Measurements from ENCODE around the gene BBS12.

Gene BBS12

DNA sequence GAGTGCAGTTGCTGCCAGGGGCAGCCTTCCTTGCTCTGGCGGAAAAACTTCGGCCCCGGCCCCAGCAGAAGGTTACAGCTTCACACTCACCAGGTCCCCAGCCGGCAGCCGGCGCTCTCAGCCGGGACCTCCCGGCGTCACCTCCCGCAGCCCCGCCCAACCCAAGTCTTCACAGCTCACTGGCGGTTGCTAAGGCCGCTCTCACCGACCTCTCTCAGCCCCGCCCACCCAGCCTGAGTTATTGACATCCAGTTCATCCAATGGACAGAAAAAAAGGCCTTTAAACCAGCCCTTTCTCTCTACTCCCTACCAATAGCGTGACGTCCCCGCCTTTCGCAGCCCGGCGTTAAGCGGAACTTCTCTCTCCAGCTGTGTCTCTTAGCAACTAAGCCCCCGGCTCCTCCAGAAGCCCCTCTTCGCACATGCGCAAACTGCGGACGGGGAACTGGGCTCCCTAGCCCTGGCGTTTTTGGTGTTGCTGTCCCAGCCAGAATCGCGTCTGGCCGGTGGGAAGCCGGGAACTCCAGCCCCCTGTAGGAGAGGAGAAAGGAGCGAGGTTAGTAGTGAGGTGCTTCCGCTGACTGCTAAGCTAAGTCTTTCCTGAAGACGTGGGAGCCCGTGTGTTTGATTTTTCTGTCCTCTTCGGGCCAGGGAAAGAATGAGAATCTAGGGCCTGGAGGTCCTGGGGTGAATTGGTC, at the start of gene BBS12:
Gene BBS12 (plus strand): TSS at position 376 of the 698 bp plus-strand sequence. CDS start 9,189 bp downstream, outside the sequence.
- in situ Hi-C loops (cut with MboI; ENCODE audit: low sequenced_read_pairs): no loop called here

DNA sequence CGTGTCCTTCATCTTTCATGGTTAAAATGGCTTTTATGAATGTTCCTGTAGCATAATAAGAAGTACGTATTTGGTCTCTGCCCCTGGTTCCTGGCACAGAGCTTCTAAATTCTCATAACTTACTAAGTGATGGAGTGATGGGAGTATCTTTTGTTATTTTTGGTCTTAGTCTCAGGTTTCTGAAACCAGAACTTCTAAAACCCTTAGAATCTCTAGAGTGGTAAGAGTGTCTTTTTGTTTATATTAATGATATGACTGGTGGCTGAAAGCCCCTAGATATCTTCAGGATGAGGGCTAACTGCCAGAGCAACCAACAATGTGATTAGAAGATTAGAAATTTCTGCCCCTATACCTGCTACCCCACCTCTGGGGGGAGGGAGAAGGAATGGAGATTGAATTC, 45.8 kb upstream of the BBS12 start:
- in situ Hi-C loops (cut with MboI; ENCODE audit: low sequenced_read_pairs): no loop called here

DNA sequence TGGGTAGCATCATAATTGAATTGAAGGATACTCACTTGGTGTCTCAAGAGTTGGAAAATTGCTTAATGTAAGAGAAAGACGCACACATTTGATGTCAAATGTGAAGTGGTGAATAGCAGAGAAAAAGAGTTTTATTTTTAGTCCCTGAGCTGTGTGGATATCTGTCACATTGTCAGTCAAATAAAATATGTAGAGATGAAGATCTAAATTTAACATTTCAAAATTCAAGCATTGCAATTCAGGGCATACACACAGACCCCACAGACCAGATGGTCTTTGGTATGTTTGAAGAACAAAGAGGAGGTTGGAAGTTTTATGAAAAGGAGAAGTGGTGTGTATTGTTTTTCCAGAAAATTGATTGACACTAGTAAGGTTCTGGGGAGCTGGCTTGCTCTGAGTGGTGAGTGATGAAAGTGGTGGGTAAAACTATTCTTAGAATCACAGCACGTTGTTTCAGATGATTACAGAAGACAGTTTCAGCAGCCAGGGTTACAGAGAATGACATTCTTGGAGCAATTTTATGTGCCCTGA, 44.9 kb upstream of the BBS12 start:
- in situ Hi-C loops (cut with MboI; ENCODE audit: low sequenced_read_pairs): no loop called here

DNA sequence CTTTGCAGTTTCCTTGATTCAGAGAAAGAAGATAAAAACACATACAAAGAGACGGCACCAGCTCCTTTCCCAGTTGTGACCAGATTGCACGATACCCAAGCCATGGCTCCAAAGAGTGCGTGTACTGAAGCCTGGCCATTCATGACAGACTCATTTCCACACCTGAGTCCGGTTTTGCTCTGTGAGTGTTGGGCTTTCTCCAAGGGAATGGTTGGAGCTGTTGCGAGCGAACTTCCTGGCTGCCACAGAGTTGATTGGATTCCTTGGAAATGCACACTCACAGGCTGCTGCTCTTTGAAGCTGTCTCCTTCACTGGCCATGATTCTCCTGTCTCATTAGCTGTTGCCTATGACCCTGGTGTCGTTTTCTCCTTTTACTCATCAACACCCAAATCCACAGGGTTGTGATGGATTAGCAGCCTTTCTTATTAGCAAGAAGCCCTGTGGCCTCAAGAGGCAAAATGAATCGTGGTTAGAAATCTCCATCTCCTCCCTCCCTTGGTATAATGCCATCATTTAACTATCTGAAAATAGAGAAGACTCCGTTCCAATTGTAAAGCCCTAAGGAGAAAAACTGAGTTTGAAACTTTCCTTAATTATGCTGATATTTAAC, 43.9 kb upstream of the BBS12 start:
- in situ Hi-C loops (cut with MboI; ENCODE audit: low sequenced_read_pairs): no loop called here

DNA sequence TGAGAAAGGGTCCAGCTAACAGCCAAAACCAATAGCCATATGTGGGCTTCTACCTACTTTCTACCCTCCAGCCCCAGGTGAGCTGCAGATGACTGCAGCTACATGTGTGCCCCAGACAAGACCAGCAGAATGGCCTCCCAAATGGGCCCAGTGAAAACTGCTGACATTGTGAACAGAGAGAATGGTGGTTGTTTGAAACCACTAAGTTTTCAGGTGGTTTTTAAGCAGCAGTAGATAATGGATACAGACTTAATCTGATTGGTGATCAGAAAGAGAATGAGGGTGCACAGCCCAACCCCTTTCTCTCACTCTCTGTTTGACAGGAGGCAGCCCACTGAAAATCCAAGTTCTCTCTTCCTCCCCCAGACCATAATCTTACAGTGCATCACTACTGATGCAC, 42.5 kb upstream of the BBS12 start:
- in situ Hi-C loops (cut with MboI; ENCODE audit: low sequenced_read_pairs): no loop called here

DNA sequence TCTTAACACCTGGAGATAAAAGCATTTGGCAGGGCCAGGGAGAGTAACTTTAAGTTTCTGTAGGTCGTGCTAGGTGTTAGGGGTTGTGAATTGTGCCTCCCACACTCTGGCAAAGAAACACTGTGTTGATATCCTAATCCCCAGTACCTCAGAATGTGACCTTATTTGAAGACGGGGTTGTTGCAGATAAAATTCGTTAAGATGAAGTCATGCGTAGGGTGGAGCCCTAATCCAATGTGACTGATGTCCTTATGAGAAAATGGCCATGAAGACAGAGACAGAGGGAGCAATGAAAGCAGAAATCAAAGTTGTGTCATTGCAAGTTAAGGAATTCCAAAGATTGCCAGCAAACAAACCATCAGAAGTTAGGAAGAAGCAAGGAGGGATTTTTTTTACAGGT, 40.5 kb upstream of the BBS12 start:
- in situ Hi-C loops (cut with MboI; ENCODE audit: low sequenced_read_pairs): no loop called here

DNA sequence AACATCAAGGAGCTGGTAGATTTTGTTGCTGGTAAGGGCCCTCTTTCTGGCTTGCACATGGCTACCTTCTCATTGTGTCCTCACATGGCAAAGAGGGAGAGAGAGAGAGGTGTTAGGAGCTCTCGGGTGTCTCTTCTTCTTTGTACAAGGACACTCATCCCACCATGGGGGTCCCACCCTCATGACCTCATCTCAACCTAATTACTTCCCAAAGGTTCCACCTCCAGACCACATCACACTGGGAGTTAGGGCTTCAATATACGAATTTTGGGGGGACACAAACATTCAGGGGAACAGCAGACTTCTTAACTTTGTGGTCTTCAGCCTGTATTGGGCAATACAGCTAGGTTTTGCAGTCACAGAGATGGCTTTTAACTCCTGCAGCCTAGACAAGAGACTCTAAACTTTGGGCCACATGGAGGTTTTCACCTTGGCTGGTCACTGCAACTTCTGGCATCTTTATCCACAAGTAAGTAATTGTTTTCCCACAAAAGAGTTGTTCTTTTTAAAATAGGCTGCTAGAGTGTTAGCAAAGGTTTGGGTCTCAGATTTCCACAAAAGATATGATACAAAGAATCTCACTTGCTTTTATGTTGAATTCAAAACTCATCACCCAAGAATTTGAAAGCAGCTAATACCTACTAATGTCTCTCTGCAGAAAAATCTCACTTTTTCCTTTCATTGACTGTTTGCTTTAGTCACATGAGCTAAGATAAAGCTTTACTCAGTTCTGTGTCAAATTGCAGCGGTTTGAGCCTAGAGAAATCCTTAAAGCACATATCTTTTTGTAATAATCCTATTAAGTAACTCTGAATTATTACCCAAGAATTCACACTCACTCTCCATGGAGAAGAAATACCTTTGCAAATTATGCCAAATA, 39.6 kb upstream of the BBS12 start:
- in situ Hi-C loops (cut with MboI; ENCODE audit: low sequenced_read_pairs): no loop called here

DNA sequence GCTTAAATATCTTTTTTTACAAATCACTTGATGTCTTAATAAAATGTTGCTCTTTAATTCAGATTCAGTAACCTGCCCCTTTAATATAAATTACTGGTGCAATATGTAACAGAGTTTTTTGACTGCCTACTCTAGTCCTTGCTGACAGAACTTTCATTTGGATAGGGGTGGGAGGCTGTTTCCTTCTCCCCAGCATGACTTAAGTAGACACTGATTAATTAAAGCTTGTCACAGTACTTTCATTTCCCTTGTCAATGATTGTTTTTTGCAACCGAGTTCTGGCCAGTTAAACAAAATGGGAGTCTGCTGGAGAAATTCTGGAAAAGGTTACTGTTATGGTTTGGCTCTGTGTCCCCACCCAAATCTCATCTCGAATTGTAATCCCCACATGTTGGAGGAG, 37.3 kb upstream of the BBS12 start:
- in situ Hi-C loops (cut with MboI; ENCODE audit: low sequenced_read_pairs): no loop called here

DNA sequence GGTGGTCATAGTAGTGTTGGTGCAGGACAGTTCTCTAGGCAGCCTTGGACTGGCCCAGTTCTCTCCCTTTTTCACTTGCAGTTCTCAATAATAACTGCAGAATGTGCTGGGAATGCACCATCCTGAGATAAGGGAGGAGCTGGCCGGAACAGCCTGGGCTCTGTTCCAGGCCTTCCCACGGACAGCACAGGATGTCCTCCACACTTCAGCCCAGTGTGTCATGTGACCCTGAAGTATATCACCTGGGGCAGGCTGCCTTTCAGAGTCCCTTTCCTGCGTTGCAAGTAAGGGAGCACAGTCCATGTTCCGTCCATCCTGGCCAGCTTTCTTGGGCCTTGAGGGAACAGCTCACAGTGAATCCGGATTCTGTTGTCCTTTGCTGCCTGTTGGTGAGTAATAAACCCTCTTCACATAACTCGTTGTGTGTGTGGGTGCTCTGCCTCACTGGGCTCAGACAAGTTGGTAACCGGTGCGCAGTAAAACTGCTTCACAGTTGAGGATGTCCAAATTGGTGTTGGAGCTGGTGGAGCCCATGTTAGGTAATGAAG, 32.3 kb upstream of the BBS12 start:
- in situ Hi-C loops (cut with MboI; ENCODE audit: low sequenced_read_pairs): no loop called here

DNA sequence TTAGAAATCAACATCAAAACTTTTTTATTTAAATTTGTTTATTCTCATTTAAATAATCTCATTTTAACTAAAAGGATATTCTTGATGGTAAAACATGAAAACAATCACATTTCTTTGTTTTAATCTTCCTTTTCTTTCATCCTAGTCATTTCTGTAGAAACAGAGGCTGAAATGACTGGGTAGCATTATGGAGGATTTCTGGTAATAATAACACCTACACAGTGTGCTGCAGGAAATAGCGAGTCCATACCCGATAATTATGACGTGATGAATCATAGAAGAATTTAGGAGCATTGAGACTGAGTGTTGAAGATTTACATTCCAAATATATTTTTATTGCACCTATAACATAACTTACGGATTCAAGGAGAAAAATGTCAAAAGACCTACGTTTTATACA, 31.4 kb upstream of the BBS12 start:
- in situ Hi-C loops (cut with MboI; ENCODE audit: low sequenced_read_pairs): no loop called here

DNA sequence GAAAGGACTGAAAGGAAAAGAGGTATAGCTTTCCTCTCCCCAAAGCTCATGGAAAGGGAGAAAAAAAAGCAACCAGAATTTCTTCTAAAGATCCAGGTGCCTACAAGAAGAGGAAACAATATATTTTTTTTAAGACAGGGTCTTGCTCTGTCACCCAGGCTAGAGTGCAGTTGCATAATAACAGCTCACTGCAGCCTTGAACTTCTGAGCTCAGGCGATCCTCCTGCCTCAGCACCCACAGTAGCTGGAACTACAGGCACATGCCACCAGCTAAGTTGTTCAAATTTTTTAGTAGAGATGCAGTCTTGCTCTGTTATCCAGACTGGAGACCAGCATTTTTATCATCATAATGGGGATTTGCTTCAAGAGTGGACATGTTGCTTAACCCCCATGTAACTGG, 30.5 kb upstream of the BBS12 start:
- in situ Hi-C loops (cut with MboI; ENCODE audit: low sequenced_read_pairs): no loop called here

DNA sequence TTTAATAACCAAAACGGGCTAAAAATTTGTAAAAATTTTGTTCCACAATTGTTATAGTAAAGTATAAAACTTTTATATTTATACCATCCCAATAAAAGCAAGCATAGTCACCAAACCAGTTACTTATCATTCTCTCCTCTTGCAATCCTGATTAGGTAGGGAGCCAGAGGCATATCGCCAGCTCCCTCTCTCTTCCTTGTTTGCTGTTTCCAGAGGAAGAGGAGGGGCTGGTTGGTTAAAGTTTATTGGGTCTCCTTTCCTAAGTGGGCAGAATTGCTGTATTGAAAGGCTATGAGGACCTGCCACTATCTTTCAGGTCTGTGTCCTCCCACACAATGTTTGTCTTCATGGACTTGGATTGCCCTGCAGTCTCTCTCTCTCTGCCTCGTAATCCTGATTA, 29.6 kb upstream of the BBS12 start:
- in situ Hi-C loops (cut with MboI; ENCODE audit: low sequenced_read_pairs): no loop called here

DNA sequence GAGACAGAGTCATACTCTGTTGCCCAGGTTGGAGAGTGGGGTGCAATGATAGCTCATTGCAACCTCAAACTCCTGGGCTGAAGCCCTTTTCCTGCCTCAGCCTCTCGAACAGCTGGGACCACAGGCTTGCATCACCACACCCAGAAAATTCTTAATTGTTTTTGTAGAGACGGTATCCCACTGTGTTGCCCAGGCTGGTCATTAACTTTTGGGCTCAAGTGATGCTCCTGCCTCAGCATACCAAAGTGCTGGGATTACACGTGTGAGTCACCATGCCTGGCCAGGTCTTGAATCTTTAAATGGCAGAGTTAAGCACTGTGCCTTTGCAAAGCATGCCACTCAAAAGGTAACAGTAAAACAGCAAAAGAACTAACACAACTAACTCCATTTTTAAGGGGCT, 28.6 kb upstream of the BBS12 start:
- in situ Hi-C loops (cut with MboI; ENCODE audit: low sequenced_read_pairs): no loop called here

DNA sequence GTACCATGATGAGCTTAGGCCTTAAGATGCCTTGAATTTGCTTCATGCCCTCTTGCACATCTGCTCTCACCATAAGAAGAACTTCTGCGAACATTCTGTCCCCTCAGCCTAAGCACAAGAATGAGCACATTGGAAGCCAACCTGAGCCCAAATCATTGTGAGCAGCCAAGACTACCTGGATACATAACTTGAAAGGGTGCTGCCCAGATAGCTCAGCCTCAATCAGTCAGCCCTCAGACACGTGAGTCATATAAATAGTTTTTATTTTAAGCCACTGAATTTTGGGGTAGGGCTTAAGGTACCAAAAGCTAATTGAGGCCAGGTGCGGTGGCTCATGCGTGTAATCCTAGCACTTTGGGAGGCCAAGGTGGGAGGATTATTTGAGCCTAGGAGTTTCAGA, 27.5 kb upstream of the BBS12 start:
- in situ Hi-C loops (cut with MboI; ENCODE audit: low sequenced_read_pairs): no loop called here

DNA sequence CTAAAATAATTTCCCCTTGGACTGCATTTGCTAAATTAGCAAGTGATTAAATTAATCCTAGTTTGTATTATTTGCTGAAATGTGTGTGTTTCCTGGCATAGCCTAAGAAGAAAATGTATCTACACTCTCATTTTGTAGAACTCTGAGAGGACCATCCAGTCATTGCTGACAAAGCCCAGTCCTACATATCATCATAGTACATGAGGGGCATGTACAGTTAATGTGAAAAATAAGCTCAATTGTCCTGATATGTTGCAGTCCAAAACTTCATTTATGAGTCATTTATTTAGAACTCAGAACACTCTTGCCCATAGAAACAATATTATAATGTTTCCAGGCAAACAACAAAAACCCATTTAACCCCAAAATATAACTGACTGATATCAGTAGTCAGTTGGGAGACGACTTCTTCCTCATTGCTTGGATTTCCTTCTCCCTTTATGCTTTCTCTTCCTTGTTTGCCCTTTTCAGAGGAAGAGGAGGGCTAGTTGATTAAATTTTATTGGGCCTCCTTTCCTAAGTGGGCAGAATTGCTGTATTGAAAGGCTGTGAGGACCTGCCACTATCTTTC, 26.9 kb upstream of the BBS12 start:
- in situ Hi-C loops (cut with MboI; ENCODE audit: low sequenced_read_pairs): no loop called here

DNA sequence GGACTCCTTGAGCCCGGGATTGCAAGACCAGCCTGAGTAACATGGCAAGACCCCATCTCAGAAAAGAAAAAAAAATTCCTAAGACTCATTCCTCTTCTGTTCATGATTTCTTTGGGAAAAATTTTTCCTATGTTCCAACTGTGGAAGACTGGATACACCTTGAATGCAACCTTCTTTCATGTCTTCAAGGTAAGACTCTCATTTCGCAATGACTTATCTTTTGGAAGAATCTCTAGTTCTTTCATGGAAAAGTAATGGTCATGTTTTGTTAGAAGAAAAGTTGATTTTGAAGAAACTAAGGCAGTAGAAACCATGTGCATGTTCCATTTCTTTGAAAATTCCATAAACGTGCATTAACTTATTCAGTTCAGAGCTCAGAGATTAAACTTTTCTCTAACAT, 26.0 kb upstream of the BBS12 start:
- in situ Hi-C loops (cut with MboI; ENCODE audit: low sequenced_read_pairs): no loop called here

DNA sequence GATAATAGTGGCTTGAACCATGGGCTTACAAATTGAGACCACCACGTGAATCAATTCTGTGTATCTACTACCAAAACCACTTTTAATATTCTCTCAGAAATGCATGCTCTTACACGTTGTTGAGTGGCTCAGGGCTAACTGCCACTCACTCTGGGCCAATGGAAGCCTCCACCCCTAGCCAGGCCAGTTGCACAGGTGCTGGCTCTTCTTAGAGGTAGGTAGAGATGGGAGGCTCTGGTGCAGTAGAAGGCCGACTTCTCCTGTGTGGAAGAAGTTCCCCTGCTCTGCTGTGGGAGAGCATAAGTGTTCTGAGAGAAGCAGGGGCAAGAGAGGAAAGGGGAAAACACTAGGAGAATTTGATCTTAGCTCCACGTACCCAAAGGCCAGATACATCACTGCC, 25.0 kb upstream of the BBS12 start:
- in situ Hi-C loops (cut with MboI; ENCODE audit: low sequenced_read_pairs): no loop called here

DNA sequence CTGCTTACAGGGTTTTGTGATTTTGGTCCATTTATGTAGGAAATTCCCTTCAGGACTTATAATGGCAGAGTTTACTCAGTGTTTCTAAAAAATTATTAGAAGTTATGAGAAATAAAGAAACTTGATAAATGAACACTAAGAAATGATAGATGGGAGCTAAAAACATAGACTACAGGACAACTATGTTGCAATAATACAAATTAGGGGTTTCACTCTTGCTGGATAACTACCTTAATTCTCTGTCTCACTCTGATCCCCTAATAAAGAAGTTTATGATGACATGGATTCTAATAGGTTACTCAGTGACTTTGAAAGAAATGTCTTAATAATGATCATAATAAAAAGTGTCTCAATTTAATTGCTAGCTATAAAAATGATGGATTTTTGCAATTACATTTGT, 23.3 kb upstream of the BBS12 start:
- in situ Hi-C loops (cut with MboI; ENCODE audit: low sequenced_read_pairs): no loop called here

DNA sequence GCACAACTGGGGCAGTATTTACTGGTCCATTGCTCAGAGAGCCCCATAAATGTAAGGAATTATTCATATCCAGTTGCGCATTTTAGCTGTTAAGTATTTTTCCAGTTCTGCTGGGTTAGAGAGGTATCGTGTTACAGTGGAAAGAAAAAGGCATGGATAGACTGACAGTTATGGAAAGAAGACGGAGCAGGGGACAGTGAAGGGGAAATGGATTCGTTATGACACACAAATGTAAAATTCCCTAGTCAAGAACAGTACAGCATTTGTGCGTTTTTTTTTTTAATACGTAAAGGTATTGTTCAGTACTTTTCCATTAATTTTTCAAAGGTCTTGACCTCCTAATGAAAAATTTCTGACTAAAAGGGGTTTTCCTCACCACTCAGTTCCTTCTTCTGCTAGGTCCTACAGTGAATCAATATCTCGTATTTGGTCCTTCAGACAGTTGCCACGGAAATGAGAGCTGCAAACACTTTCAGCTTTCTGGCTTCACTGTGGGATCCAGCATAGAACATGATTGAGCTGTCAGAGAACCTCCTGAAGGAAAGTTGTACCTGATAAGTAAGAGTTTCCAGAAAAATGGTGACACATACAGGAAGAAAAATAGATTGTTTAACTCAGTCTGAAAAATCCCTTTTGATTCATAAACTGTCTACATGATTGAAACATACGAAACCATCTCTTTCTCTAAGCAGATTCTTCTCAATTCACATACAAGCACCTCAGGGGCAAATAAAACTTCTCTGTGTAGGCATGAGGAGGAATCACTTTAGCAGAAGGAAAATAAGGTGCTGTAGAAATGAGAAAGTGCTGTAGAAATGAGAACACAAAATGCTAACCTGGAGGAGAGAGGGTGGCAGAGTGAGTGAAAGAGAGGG, 21.8 kb upstream of the BBS12 start:
- in situ Hi-C loops (cut with MboI; ENCODE audit: low sequenced_read_pairs): no loop called here

DNA sequence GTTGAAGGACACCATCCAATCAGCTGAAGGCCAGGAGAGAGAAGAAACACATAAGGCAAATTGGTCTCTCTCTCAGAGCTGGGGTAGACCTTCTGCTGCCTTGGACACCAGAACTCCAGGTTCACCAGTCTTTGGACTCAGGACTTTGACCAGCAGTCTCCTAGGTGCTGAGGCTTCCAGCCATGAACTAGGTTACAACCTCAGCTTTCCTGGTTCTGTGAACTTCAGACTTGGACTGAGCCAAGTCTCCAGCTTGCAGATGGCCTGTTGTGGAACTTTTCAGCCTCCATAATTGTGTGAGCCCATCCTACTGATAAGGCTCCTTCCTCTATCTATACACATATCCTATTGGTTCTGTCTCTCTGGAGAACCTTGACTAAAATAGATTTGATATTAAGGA, 20.6 kb upstream of the BBS12 start:
- in situ Hi-C loops (cut with MboI; ENCODE audit: low sequenced_read_pairs): no loop called here
